Panc1 (cell line): Measurements from ENCODE around the gene PDCD1.
"Not testable (repeated sequence)": the region's sequence is repeated elsewhere in the genome, so short reads cannot be mapped to it uniquely, and the experiment has no call there.

Experiments used
- CTCF ChIP-seq: fragments of 450-650 bp; IDR thresholded peaks from 2 replicates; pipeline ENCODE4 v1.5.1; 2017; ENCODE audit warnings: mild to moderate bottlenecking
- REST ChIP-seq, 2 experiments: IDR thresholded peaks; 2 replicates each; pipeline ENCODE4 v1.6.1; 2011 to 2012; ENCODE audit warnings: low read depth in 2 of 2, control low read depth in 1 of 2, low read length in 1 of 2, mild to moderate bottlenecking in 1 of 2, moderate library complexity in 1 of 2; ENCODE audit not compliant: insufficient read depth in 1 of 2
- SIN3A ChIP-seq: IDR thresholded peaks from 2 replicates; pipeline ENCODE4 v1.6.1; 2012; ENCODE audit warnings: low read depth, mild to moderate bottlenecking, low read length, moderate library complexity, borderline replicate concordance; ENCODE audit not compliant: insufficient read depth

- not testable (repeated sequence) for TF ChIP-seq CTCF; REST (IDR thresholded peaks at IDR 0.05; ENCODE audit: insufficient read depth in 1 of 2, low read depth in 2 of 2, low read length in 1 of 2); SIN3A
These were observed 40.9 kb downstream of the PDCD1 start for GRCh38 chr2:241817821-241818215.
